Measurements from ENCODE around the gene BRD3. TPM values are rescaled to one million over a fixed set of nuclear protein-coding genes. Genes with fewer than 3 reads are reported as not detected.
"Not testable (repeated sequence)": the region's sequence is repeated elsewhere in the genome, so short reads cannot be mapped to it uniquely, and the experiment has no call there.

BRD3 gene
- total RNA-seq, 1 experiment from 2014 or later = 3.8 TPM

GRCh38 chr9:133988771-133989170, 79.1 kb downstream of the BRD3 start:
- DNase-seq (ENCODE audit: low read depth in 1 of 2, low spot score in 2 of 2); H3K27me3 ChIP-seq (replicated peaks); H3K4me3 ChIP-seq; H3K27ac ChIP-seq; H3K9me3 ChIP-seq (replicated peaks): not testable (repeated sequence)
- Histone ChIP-seq H3K4me1 (replicated peaks) (peaks cover 23% of the 10 kb centered on the region), H3K36me3 (peaks cover 67% of the 10 kb centered on the region)

- Histone ChIP-seq H3K4me1 (replicated peaks) (peaks cover 18% of the 10 kb centered on the region), H3K36me3 (peaks cover 69% of the 10 kb centered on the region), H3K27me3 (replicated peaks) (no peaks in the 10 kb centered on the region), H3K27ac (no peak overlapping the region), H3K9me3 (replicated peaks) (0 out of 2 replicates have a peak, but pooled peaks cover 9% of the 10 kb centered on the region), H3K4me3 (no peak overlapping the region)
- DNase-seq (ENCODE audit: low read depth in 1 of 2, low spot score in 2 of 2) = no peak
Observed at GRCh38 chr9:133987946-133988665, 79.7 kb downstream of the BRD3 start.

- 0 out of 2 replicates have a peak, but pooled peaks cover 8% of the 10 kb centered on the region for H3K9me3 ChIP-seq (replicated peaks)
- no peak for DNase-seq (ENCODE audit: low read depth in 1 of 2, low spot score in 2 of 2)
- H3K4me1 ChIP-seq (replicated peaks) = peaks cover 19% of the 10 kb centered on the region
- H3K27me3 ChIP-seq (replicated peaks) = no peaks in the 10 kb centered on the region
- no peak overlapping the region for H3K27ac ChIP-seq
- H3K36me3 ChIP-seq = peaks cover 74% of the 10 kb centered on the region
- no peak overlapping the region for H3K4me3 ChIP-seq
Observed at GRCh38 chr9:133987446-133987788, 80.4 kb downstream of the BRD3 start.

- no peak overlapping the region for H3K4me3 ChIP-seq
- no peak overlapping the region for H3K27ac ChIP-seq
- peaks cover 24% of the 10 kb centered on the region for H3K4me1 ChIP-seq (replicated peaks)
- peaks cover 71% of the 10 kb centered on the region for H3K36me3 ChIP-seq
- no peak for DNase-seq (ENCODE audit: low read depth in 1 of 2, low spot score in 2 of 2)
- H3K27me3 ChIP-seq (replicated peaks) = no peaks in the 10 kb centered on the region
- H3K9me3 ChIP-seq (replicated peaks) = 0 out of 2 replicates have a peak, but pooled peaks cover 3% of the 10 kb centered on the region
Observed at GRCh38 chr9:133986774-133987445, 80.9 kb downstream of the BRD3 start.

- H3K9me3 ChIP-seq (replicated peaks) = no peaks in the 10 kb centered on the region
Observed at GRCh38 chr9:133986061-133986460, 81.8 kb downstream of the BRD3 start.

GRCh38 chr9:133982971-133983720, 84.7 kb downstream of the BRD3 start:
- no peaks in the 10 kb centered on the region for H3K9me3 ChIP-seq (replicated peaks)
- H3K27ac ChIP-seq = no peak overlapping the region
- peaks cover 48% of the 10 kb centered on the region for H3K4me1 ChIP-seq (replicated peaks)
- no peak overlapping the region for H3K4me3 ChIP-seq
- no peaks in the 10 kb centered on the region for H3K27me3 ChIP-seq (replicated peaks)
- H3K36me3 ChIP-seq = peaks cover 57% of the 10 kb centered on the region
- no peak for DNase-seq (ENCODE audit: low read depth in 1 of 2, low spot score in 2 of 2)

More at GRCh38 chr9:133986061-133986460, 81.8 kb downstream of the BRD3 start:
- H3K27me3 ChIP-seq (replicated peaks) = no peaks in the 10 kb centered on the region
- DNase-seq (ENCODE audit: low read depth in 1 of 2, low spot score in 2 of 2) = no peak
- H3K27ac ChIP-seq = no peak overlapping the region
- peaks cover 71% of the 10 kb centered on the region for H3K36me3 ChIP-seq
- H3K4me3 ChIP-seq = no peak overlapping the region
- H3K4me1 ChIP-seq (replicated peaks) = peaks cover 33% of the 10 kb centered on the region

GRCh38 chr9:133981958-133982681, 85.7 kb downstream of the BRD3 start:
- Histone ChIP-seq H3K9me3 (replicated peaks) (no peaks in the 10 kb centered on the region), H3K27ac (no peak overlapping the region), H3K4me3 (no peak overlapping the region), H3K27me3 (replicated peaks) (no peaks in the 10 kb centered on the region), H3K36me3 (peaks cover 57% of the 10 kb centered on the region), H3K4me1 (replicated peaks) (peaks cover 59% of the 10 kb centered on the region)
- DNase-seq (ENCODE audit: low read depth in 1 of 2, low spot score in 2 of 2) = peak in 1 of 2 experiments; percentile 42

GRCh38 chr9:133981589-133981957, 86.3 kb downstream of the BRD3 start:
- Histone ChIP-seq H3K27ac (no peak overlapping the region), H3K9me3 (replicated peaks) (no peaks in the 10 kb centered on the region), H3K4me3 (no peak overlapping the region), H3K27me3 (replicated peaks) (no peaks in the 10 kb centered on the region), H3K36me3 (peaks cover 61% of the 10 kb centered on the region), H3K4me1 (replicated peaks) (peaks cover 64% of the 10 kb centered on the region)
- DNase-seq (ENCODE audit: low read depth in 1 of 2, low spot score in 2 of 2) = no peak

- Histone ChIP-seq H3K27ac (peak overlapping the region; percentile 77; the same call in 1 of the 2 replicates), H3K36me3 (peaks cover 59% of the 10 kb centered on the region), H3K9me3 (replicated peaks) (no peaks in the 10 kb centered on the region), H3K4me1 (replicated peaks) (peaks cover 70% of the 10 kb centered on the region), H3K4me3 (no peak overlapping the region), H3K27me3 (replicated peaks) (no peaks in the 10 kb centered on the region)
- DNase-seq (ENCODE audit: low read depth in 1 of 2, low spot score in 2 of 2) = no peak
Observed at GRCh38 chr9:133980864-133981588, 86.8 kb downstream of the BRD3 start.

Other genes with a start within 250 kb of the BRD3 start
- 12.2 and 25.0 TPM in 2 replicates for gene VAV2, start 75.7 kb downstream of the BRD3 start, total RNA-seq (2014; rRNA removed; shearing (Covaris generic))
- gene BRD3OS, start 42.5 kb downstream of the BRD3 start, total RNA-seq (2014; rRNA removed; shearing (Covaris generic)) = 4.0 and 9.2 TPM in 2 replicates
- gene WDR5, start 68.1 kb upstream of the BRD3 start, total RNA-seq (2014; rRNA removed; shearing (Covaris generic)) = 16.9 and 26.7 TPM in 2 replicates
- not detected in 2 replicates for gene RNU6ATAC, start 96.5 kb upstream of the BRD3 start, total RNA-seq (2014; rRNA removed; shearing (Covaris generic))

All from SJSA1 (cell line).